ENCODE data around the gene PTPN6. TPM values are rescaled to one million over a fixed set of nuclear protein-coding genes. Genes with fewer than 3 reads are reported as not detected.

PTPN6 gene
- total RNA-seq, 1 donor, result 99.9 TPM

DNA sequence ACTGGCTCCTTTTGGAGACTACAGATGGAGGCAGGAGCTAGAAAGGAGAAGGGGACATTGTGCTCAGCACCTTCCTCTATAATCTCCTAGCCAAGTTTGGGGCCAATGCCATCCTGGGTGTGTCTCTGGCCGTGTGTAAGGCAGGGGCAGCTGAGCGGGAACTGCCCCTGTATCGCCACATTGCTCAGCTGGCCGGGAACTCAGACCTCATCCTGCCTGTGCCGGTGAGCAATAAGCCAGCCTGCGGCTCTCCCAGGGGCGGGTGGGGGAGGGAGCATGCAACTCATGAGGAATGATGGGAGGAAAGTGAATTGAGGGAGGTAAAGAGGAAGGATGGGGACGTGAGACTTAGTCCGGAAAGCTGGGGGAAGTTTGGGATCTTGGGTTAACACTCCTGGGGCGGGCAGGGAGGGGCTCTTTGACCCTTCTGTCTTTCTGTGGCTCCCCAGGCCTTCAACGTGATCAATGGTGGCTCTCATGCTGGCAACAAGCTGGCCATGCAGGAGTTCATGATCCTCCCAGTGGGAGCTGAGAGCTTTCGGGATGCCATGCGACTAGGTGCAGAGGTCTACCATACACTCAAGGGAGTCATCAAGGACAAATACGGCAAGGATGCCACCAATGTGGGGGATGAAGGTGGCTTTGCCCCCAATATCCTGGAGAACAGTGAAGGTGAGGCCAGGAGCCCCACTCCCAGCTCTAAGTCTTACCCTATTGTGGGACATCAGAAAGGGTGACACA is 33.5 kb upstream of the PTPN6 start:
- no peak overlapping the region for H3K4me3 ChIP-seq (ENCODE audit: low read length)
- H3K4me1 ChIP-seq (ENCODE audit: insufficient read depth, low read length), result peaks cover 25% of the 10 kb centered on the region
- peaks cover 11% of the 10 kb centered on the region for H3K27me3 ChIP-seq (ENCODE audit: insufficient read depth, low read length)
- H3K9me3 ChIP-seq (ENCODE audit: low read depth, low read length), result no peaks in the 10 kb centered on the region

DNA sequence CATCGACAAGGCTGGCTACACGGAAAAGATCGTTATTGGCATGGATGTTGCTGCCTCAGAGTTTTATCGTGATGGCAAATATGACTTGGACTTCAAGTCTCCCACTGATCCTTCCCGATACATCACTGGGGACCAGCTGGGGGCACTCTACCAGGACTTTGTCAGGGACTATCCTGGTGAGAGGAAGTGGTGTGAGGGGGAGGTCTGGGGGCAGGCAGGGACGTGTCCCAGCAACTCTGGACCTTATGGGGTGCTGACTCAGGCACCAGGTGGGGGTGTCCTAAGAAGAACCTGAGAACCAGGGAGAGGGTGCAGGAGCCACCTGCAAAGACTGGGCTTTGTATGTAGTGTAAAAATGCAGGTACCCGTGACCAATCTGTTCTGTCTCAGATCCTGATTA is 31.6 kb upstream of the PTPN6 start:
- Histone ChIP-seq H3K4me3 (ENCODE audit: low read length) (no peak overlapping the region), H3K9me3 (ENCODE audit: low read depth, low read length) (no peaks in the 10 kb centered on the region), H3K27me3 (ENCODE audit: insufficient read depth, low read length) (peaks cover 3% of the 10 kb centered on the region), H3K4me1 (ENCODE audit: insufficient read depth, low read length) (peaks cover 35% of the 10 kb centered on the region)

GRCh38 chr12:6921539-6921938 is 29.6 kb upstream of the PTPN6 start:
- Histone ChIP-seq H3K4me1 (ENCODE audit: insufficient read depth, low read length) (peaks cover 30% of the 10 kb centered on the region), H3K27me3 (ENCODE audit: insufficient read depth, low read length) (no peaks in the 10 kb centered on the region), H3K9me3 (ENCODE audit: low read depth, low read length) (no peaks in the 10 kb centered on the region), H3K4me3 (ENCODE audit: low read length) (no peak overlapping the region)

GRCh38 chr12:6921996-6922946 is 28.9 kb upstream of the PTPN6 start:
- no peaks in the 10 kb centered on the region for H3K27me3 ChIP-seq (ENCODE audit: insufficient read depth, low read length)
- H3K9me3 ChIP-seq (ENCODE audit: low read depth, low read length), result no peaks in the 10 kb centered on the region
- H3K4me1 ChIP-seq (ENCODE audit: insufficient read depth, low read length), result peaks cover 36% of the 10 kb centered on the region
- H3K4me3 ChIP-seq (ENCODE audit: low read length), result no peak overlapping the region

- no peak overlapping the region for H3K4me3 ChIP-seq (ENCODE audit: low read length)
- H3K4me1 ChIP-seq (ENCODE audit: insufficient read depth, low read length), result peaks cover 38% of the 10 kb centered on the region
- H3K9me3 ChIP-seq (ENCODE audit: low read depth, low read length), result no peaks in the 10 kb centered on the region
- H3K27me3 ChIP-seq (ENCODE audit: insufficient read depth, low read length), result no peaks in the 10 kb centered on the region
Observed at GRCh38 chr12:6923003-6923732, 28.0 kb upstream of the PTPN6 start.

DNA sequence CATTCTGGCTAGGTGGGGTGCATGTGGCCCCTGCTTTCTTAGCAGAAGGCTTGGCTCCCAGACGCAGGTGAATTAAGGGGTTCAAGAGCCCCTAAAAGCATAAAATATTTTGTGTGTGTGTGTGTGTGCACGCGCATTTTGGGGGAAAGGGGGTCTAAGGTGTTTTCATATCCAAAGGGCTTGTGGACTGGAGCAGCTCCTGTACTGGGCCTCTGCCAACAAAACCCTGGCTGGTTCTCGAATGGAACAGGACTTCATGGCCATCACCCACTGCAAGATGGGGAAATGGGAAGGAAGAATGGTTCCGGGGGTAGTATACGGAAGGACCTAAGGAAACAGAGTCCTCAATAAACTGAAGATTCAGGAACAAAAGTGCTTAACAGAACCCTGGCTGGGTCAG is 27.3 kb upstream of the PTPN6 start:
- Histone ChIP-seq H3K4me1 (ENCODE audit: insufficient read depth, low read length) (peaks cover 43% of the 10 kb centered on the region), H3K4me3 (ENCODE audit: low read length) (no peak overlapping the region), H3K9me3 (ENCODE audit: low read depth, low read length) (no peaks in the 10 kb centered on the region), H3K27me3 (ENCODE audit: insufficient read depth, low read length) (peaks cover under 1% of the 10 kb centered on the region)

GRCh38 chr12:6925239-6925539 is 26.0 kb upstream of the PTPN6 start:
- Histone ChIP-seq H3K9me3 (ENCODE audit: low read depth, low read length) (no peaks in the 10 kb centered on the region), H3K4me1 (ENCODE audit: insufficient read depth, low read length) (peaks cover 56% of the 10 kb centered on the region)

GRCh38 chr12:6925540-6926279 is 25.4 kb upstream of the PTPN6 start:
- peaks cover 56% of the 10 kb centered on the region for H3K4me1 ChIP-seq (ENCODE audit: insufficient read depth, low read length)
- no peaks in the 10 kb centered on the region for H3K9me3 ChIP-seq (ENCODE audit: low read depth, low read length)

More at GRCh38 chr12:6925239-6925539, 26.0 kb upstream of the PTPN6 start:
- Histone ChIP-seq H3K27me3 (ENCODE audit: insufficient read depth, low read length) (peaks cover 4% of the 10 kb centered on the region), H3K4me3 (ENCODE audit: low read length) (no peak overlapping the region)

DNA sequence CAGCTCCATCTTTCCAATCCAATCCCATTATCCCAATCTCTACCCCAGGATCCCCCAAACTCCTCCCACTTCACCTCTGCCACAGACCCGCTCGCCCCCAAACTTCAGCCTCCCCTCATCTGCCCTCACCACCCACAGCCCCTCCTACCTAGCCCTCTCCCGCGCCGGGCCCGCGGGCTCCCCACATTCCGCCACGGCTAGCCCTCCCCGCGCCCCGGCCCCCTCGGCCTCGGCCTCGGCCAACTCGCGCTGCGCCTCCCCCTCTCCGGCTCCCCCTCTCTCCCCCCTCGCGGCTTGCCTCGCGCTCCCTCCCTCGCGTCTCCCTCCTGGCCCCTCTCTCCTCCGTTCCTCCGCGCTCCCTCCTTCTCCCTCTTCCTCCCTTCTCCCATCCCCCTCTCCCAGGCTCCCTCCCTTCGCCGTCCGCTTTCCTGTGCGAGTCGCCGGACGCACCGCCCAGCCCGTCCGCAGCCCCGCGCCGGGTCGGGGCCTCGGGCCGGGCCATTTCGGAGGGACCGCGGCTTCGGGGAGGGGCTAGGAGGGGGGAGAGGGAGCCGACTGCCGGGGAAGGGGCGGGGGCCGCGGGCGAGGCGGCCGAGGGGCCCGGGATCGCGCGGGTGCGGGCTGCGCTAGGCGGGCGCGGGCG is 23.7 kb upstream of the PTPN6 start, which contains the start of gene ATN1:
ATN1 (plus strand) TSS at position 581 of the 643 bp plus-strand sequence. CDS start 6,043 bp downstream, outside the sequence.
- Histone ChIP-seq H3K4me1 (ENCODE audit: insufficient read depth, low read length) (peaks cover 50% of the 10 kb centered on the region), H3K4me3 (ENCODE audit: low read length) (peak within 1 kb of the TSS; percentile 50), H3K9me3 (ENCODE audit: low read depth, low read length) (no peaks in the 10 kb centered on the region), H3K27me3 (ENCODE audit: insufficient read depth, low read length) (peaks cover 4% of the 10 kb centered on the region)

More at GRCh38 chr12:6925540-6926279, 25.4 kb upstream of the PTPN6 start:
- H3K27me3 ChIP-seq (ENCODE audit: insufficient read depth, low read length), result peaks cover 4% of the 10 kb centered on the region
- H3K4me3 ChIP-seq (ENCODE audit: low read length), result no peak overlapping the region

GRCh38 chr12:6928022-6928702 is 23.0 kb upstream of the PTPN6 start:
- H3K27me3 ChIP-seq (ENCODE audit: insufficient read depth, low read length), result peaks cover 4% of the 10 kb centered on the region
- peak overlapping the region; percentile 31 for H3K4me3 ChIP-seq (ENCODE audit: low read length)
- H3K4me1 ChIP-seq (ENCODE audit: insufficient read depth, low read length), result peaks cover 43% of the 10 kb centered on the region
- no peaks in the 10 kb centered on the region for H3K9me3 ChIP-seq (ENCODE audit: low read depth, low read length)

GRCh38 chr12:6928703-6929407 is 22.3 kb upstream of the PTPN6 start:
- peak overlapping the region; percentile 31 for H3K4me3 ChIP-seq (ENCODE audit: low read length)
- H3K9me3 ChIP-seq (ENCODE audit: low read depth, low read length), result no peaks in the 10 kb centered on the region
- peaks cover 37% of the 10 kb centered on the region for H3K4me1 ChIP-seq (ENCODE audit: insufficient read depth, low read length)
- H3K27me3 ChIP-seq (ENCODE audit: insufficient read depth, low read length), result peaks cover 4% of the 10 kb centered on the region

DNA sequence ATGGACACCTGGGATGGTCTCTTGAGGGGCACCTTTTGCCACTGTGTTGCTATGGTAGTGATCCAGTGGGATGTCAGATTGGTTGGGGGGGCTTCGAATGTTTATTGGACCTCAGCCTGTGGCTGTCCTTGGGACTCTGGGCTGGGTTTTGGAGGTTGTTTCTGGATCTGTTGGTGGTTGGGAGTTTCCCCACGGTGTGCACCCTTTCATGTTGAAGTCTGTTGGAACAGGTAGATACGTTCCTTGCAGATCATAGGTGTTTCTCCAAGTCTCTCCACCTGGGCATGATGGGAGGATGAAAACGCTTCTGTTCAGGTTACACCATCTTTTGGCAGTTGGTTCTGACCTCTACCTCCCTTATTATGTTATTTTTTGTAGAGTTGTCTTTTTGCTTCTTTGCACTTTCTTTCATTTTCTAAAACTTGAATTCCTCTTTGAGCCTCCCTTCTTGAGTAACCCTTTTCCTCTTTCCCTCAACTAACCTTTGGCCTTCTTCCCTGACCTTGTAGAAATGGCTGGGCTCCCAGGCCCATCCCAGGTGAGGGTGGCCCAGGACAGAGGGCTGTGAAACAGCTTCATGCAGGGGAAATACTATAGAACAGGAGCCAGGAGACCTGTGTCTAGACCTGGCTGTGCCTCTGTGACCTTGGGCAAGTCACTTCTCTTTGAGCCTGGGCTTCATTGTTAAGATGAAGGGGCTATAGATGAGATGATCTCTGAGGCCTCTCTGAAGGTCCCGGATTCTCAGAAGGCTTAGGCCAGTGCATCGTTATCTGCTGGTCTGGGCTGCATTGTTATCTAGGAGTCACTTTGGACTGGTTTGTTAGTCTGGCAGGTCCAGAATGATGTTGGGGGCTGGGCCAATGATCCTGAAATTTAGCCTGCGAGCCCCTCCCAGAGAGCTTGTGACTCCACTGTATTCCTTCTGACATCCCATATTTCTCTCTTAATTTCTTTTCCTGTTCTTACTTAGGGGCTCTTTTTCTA is 21.4 kb upstream of the PTPN6 start:
- H3K4me3 ChIP-seq (ENCODE audit: low read length), result no peak overlapping the region
- H3K9me3 ChIP-seq (ENCODE audit: low read depth, low read length), result no peaks in the 10 kb centered on the region
- peaks cover 4% of the 10 kb centered on the region for H3K27me3 ChIP-seq (ENCODE audit: insufficient read depth, low read length)
- H3K4me1 ChIP-seq (ENCODE audit: insufficient read depth, low read length), result peaks cover 28% of the 10 kb centered on the region

Data from mononuclear cell (primary cell).